Activated CD4-positive, CD25-positive, alpha-beta regulatory T cell treated with anti-CD3 and anti-CD28 coated beads, Interleukin-2, amount 50 U/mL, for 24 hours (primary cell): ENCODE results near the gene IGF1R.
A peak's percentile ranks its signal among the peaks of the same experiment; 100 is the strongest.

Experiments
- ATAC-seq, 2 donors: fragments of 150-1000 bp; cut with Tn5 transposase; one replicate each; pipeline ENCODE4 v1.10.0; 2021; ENCODE audit warnings: mild to moderate bottlenecking in 1 of 2, moderate library complexity in 1 of 2

Gene IGF1R

DNA sequence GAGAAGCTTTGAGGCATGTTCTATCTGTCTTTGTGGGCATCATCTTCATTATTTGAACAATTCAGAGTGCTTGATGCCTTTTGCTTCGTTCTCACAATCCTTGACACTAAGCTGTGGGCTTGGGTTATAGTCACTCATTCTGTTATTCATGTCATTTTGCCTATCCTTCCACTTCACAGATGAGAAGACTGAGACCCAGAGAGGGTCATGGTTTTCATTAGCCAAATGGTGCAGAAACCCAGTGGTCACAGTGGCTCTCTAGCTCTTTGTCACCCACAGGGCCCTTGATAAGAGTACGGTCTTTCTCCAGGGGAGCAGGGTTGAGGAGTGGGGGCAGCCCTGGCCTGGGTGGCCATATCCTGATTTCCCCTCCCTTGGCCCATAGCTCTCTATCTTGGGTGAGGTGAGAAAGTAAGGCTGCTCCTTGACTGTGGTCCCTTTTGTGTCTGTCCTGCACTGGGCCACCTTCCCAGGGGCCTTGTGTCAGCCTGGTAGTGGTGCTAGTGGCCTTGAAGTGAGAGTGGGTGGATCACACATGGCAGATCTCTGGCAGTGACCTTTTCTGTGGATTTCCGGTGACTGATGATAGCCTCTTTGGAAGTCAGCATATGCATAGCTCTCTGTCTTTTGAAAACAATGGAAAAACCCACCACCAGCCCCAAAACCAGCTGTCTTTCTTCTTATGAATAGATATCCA, 130.1 kb downstream of the IGF1R start:
- ATAC-seq: no peak

- ATAC-seq: no peak
Measured at GRCh38 chr15:98778960-98779359, 130.6 kb downstream of the IGF1R start.

DNA sequence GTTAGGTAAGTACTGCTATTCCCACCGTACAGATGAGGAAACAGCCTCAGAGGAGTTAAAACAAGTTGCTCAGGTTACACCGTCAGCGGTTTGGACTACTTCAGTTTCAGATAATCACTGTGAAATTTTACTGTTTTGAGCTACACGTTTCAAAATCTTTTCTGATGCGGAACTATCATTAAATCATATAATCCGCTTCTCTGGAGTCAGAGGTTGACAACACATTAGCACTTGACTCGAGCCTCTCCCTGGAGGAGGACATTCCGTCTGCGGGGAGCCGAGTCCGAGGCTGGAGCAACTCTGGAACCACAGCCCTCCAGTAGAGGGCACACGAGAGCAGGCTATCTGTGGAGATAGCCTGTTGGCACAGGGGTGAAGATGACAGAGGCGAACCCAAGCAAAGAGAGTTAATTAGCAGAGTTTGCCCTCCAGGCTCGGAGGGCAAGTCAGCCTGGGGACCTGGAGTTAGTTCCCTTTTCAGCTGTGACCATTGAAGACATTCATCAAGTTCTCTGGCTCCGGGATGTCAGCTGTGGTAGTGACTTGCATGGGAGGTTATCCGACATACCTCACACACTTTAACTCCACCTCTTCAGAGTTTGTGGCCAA, 131.2 kb downstream of the IGF1R start:
- ATAC-seq: peak; percentile 72 to 82

DNA sequence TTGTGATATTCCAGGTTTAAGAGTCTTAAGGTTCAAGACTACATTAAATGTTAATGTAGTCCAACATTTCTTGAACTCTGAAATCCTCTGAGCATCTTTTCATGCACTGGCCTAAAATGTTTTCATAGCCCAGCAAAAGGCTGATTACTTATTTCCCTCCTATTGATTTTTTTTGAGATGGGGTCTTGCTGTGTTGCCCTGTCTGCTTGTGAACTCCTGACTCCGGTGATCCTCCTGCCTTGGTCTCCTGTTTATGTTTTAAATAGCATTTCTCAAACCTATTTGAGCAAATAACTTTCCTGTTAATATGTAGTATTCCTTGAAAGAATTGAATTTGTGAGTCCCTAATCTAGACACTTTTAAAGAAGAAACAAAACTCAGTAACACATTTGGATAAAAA, 133.5 kb downstream of the IGF1R start:
- ATAC-seq: no peak

GRCh38 chr15:98782801-98783200, 134.5 kb downstream of the IGF1R start:
- no peak for ATAC-seq

- ATAC-seq: no peak
Measured at GRCh38 chr15:98785431-98785806, 137.1 kb downstream of the IGF1R start.

DNA sequence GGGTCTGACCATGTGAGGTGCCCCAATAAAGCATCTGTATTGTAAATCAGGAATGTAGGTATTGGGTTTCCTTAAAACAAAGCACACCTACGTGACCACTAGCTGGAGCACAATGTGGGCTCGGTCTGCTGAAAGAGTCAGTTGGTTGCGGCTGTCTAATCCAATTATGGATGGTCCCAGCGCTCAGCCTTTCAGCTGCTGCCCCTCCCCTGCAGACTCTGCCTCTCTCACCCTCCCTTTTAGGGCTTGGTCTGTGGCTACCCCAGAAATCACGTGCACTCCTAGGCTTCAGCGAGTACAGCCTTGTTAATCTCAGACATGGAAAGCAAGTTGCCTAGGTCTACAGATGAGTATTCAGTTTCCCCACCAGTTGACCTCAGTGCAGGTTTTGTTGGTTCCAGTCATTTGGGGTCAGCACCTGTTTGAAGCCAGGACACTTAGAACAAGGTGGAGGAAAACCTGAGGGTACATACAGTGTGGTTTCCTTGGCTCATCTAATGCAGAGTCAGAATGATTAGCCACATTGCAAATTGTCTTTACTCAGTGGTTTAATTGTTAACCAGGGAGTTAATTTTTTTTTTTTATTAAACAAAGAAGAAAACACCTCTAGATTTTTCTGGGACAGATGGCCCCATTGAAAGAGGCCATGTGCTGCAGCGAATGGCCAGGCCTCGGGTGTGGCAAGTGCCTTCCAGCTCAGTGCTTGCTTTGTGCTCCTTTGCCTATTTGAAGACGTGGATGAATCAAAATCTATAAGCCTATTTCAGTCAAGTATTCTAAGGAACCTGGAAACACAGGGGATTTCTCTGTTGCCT, 137.7 kb downstream of the IGF1R start:
- peak in 1 of 2 donors; percentile 43 for ATAC-seq

DNA sequence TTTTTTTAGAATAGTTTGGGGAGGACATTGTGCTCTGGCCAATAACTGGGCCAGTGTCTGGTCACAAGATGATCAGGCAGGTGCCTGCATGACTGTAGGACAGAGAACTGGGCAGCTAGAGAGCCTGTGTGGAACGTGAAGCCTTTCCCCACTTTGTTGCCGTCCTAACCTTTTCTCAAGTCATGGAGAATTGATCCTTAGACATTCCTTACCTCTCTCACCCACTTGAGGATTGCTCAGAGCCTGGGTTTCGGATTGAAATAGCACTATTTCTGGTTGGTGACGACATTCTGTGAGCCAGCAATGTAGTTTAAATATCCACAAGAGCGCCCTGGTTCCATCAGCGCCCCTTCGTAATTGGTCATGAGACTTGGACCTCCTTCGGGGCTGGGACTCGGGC, 138.4 kb downstream of the IGF1R start:
- no peak for ATAC-seq

DNA sequence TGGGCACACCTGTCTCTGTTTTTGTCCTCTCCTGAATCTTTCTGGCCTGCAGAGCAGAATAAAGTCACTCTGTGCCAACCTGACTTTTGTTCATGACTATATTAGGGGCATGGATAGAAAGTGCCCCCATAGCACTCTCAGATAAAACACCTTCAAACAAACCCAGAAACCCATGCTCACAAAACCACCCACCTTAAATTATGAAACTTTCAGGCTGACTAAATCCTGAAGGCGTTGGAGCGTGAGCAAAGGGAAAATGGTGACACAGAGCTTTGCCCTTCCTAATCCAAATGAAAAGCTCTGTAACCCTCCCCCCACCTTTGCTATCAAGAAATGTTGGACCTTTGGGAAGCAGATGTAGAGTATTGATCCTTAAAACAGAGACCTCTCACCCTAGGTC, 138.9 kb downstream of the IGF1R start:
- peak in 1 of 2 donors; percentile 37 for ATAC-seq

- no peak for ATAC-seq
Measured at GRCh38 chr15:98787936-98788757, 139.8 kb downstream of the IGF1R start.

DNA sequence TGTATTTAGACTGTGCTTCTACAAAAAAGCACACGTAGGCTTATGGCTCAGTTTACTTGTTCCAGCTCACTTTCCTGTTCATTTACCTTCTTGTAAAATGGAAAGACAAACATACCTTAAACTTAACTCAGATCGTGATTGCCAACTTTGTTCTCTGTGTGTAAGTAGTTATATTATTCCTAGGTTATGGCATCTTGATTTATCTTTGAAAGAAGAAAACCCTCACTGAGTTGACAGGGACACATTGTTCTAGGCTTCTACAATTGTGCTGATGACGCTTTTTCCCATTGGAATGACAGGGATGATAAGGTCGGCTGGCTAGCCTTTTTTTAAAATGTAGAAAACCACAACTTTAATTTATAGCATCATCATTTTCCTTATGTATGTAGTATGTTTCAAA, 140.7 kb downstream of the IGF1R start:
- ATAC-seq: no peak

DNA sequence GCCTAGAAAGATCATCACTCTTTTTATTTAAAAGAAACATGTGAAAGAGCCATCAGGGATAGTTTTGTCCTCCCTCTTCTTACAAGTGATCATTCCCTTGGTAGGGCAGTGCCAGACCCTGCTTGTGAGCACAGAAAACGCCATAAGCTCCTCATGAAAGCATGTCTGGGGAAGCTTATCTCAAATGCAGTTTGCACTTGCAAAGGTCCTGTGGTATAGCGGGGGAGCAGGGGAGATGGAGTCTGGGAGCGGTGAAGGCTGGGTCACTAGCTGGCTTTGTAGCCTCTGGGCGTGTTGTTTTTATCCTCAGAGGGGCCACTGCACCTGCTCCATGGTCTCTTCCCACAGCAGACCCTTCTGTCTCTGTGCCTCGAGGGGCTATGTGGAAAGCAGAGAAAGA, 141.9 kb downstream of the IGF1R start:
- no peak for ATAC-seq

GRCh38 chr15:98791046-98791701, 142.8 kb downstream of the IGF1R start:
- ATAC-seq: no peak

DNA sequence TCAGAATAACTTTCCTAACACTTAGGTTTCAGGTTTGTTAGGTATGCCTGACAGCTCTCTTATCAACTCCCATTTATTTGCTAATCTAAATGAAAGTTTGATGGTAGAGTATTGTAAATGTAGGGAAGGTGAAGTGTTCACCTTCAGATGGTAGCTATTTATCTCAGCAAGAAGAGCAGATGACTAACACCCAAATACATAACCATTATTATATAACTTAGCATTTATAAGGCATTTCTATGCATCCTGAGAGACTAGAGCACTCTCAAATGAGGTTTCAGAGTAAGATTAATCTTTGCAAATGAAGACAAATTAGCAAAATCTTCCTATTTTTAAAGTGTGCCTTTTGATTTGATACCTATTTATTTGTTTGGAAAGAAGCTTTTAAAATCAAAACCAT, 143.8 kb downstream of the IGF1R start:
- peak in 1 of 2 donors; percentile 63 for ATAC-seq

GRCh38 chr15:98794211-98794610, 145.9 kb downstream of the IGF1R start:
- ATAC-seq: no peak

DNA sequence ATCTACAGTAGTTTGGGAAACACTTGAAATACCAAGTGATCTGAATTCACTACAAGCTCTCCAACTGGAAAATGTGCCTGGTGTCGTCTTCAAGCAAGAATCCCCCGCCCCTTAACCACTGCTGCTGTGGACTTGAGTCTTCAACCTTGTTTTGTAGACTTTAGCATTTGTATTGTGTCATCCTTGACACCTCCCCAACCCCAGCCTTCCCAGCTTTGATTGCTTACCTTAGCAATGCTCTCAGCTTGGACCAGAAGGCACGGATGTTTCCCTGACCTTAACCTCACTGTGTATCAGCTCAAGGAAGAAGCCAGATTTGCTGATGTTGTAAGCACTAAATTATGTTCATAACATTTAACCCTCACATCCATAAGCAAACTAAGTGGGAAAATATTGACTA, 146.4 kb downstream of the IGF1R start:
- ATAC-seq: no peak

DNA sequence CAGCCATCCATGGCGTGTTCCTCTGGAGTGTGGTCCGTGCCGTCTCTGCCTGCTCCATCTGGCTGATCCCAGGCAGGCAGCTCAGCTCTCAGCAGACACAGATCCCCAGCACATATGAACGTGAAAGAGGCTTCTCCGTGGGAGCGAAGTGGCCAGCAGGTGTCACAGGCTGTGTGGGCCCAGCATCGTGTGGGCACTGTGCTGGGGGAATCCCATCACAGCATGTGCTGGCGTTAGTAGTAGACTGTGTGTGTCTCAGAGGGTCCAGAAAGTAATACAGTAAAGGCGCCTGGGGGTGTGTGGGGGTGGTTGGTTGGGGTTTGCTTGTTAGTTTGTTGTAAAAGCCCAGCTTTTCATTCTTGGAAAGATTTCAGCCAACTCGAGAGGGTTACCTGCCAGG, 147.6 kb downstream of the IGF1R start:
- ATAC-seq: no peak

DNA sequence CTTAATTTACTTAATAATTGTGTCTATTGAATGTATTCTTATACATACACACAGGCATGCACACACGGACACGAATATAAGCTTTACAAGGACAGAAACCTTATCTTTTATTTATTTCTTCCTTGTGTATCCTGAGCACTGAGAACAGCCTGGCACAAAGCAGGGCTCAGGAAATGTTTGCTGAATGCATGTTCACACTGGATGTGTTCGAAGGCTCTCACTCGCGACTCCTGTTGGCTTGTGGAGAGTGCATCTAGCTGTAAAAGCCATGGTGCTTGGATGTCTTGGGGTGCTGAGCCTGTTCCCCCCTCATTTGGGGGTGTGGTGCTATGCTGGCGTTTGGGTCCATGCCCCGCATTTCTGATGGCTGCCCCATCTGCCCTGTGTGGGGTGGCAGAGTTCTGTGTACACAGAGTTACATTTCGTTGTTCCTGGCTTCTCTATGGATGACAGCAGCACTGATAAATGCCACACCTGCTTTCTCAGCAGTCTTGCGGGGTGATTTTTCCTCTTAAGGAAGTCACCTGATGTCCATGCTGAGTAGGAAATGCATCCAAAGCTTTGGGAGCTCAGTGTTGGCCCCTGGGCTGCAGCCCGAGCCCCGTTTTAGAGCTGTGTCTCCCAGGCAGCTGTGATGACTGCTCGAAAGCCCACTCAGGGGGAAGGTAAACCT, 148.5 kb downstream of the IGF1R start:
- no peak for ATAC-seq

DNA sequence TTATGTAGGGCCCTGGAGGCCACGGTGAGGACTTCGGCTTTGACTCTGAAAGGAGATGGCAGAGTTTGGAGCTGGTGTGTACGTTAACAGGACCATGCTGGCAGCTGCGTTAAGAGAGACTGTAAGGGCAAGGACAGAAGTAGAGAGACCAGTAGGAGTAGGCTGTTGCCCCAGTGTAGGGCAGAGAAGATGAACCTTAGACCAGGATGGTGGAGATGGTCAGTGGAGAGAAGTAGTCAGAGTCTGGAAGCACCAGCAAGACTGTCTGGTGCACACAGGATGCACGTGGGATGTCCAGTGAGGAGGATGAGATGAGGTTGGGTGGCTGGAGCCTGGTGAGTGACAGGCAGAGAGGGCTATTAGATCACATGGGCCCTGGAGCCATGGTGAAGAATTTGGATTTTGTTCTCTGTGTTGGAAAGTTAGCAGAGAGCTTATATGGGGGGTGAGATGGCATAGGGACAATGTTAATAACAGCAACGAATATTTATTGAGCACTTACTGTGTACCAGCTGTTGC, 150.1 kb downstream of the IGF1R start:
- no peak for ATAC-seq

GRCh38 chr15:98799461-98800390, 151.4 kb downstream of the IGF1R start:
- ATAC-seq: no peak
